HepG2 (cell line): ENCODE data around the gene NPDC1. TPM values are rescaled to one million over a fixed set of nuclear protein-coding genes. Genes with fewer than 3 reads are reported as not detected.

Source experiments
- ATAC-seq: fragments of 200-7000 bp; cut with Tn5 transposase; 3 replicates; pipeline ENCODE4 v1.9.1; 2020; ENCODE audit warnings: mild to moderate bottlenecking, moderate library complexity
- BruUV-seq: library from RNA; stranded (reverse); fragments of 400-500 nt; replicated peaks from 2 replicates; lab custom pipeline; 2021; lab: Mats Ljungman, UMichigan
- CTCF ChIA-PET: fragments of 300-600 bp; formaldehyde crosslinking; extraction: SDS; loops from one replicate; lab custom pipeline; 2021; ENCODE audit warnings: low total read pairs, inconsistent platforms, low intra/inter-chr PET ratio; lab: Yijun Ruan, JAX
- POLR2A ChIA-PET: fragments of 350-600 bp; sonication (Branson Sonifier 250); formaldehyde crosslinking; loops from one replicate; lab custom pipeline; 2020; ENCODE audit warnings: antibody characterized with exemption, inconsistent platforms; lab: Yijun Ruan, JAX
- DNase-seq: peaks from one replicate; pipeline ENCODE4 v3.0.0-alpha.2; 2015; ENCODE audit warnings: low spot score
- FAIRE-seq: peaks from 3 replicates; lab custom pipeline; 2011; peaks lifted over from hg19 to GRCh38; lab: Jason Lieb, UNC
- H2AFZ ChIP-seq: one replicate; pipeline ENCODE4 v1.6.1; 2011; ENCODE audit warnings: low read length, inconsistent platforms
- H3K27ac ChIP-seq: fragments of 300-600 bp; 3 replicates; pipeline ENCODE4 v1.8.0; 2011; ENCODE audit warnings: mixed run types, mild to moderate bottlenecking, mixed read lengths, low read length, inconsistent platforms; ENCODE audit not compliant: insufficient read depth; ENCODE audit errors: extremely low read length
- H3K27me3 ChIP-seq, 2 experiments: fragments of 200-600 bp in 1 of 2; 2 replicates in 1 of 2; 3 replicates in 1 of 2; pipeline versions ENCODE4 v1.6.0 to v1.8.0; 2011; ENCODE audit warnings: low read length in 2 of 2, mild to moderate bottlenecking in 2 of 2, moderate library complexity in 2 of 2, inconsistent platforms in 1 of 2; ENCODE audit not compliant: insufficient read depth in 2 of 2, control insufficient read depth in 1 of 2
- H3K36me3 ChIP-seq, 2 experiments: fragments of 200-600 bp in 1 of 2; replicated peaks in 1 of 2; 2 replicates in 1 of 2; 3 replicates in 1 of 2; pipeline versions ENCODE4 v1.5.1 to v1.8.0; 2011; ENCODE audit warnings: low read length in 2 of 2, inconsistent platforms in 1 of 2; ENCODE audit not compliant: insufficient read depth in 2 of 2, control insufficient read depth in 1 of 2
- H3K4me1 ChIP-seq: 2 replicates; pipeline ENCODE4 v1.5.1; 2012; ENCODE audit warnings: low read length, inconsistent platforms; ENCODE audit not compliant: insufficient read depth
- H3K4me2 ChIP-seq: 2 replicates; pipeline ENCODE4 v1.6.0; 2011; ENCODE audit warnings: low read depth, low read length, inconsistent platforms
- H3K4me3 ChIP-seq, 3 experiments: fragments of 200-600 bp in 1 of 3; sonication (generic), shearing (Covaris generic) in 1 of 3; replicated peaks in 1 of 3; 2 replicates each; pipeline ENCODE4 v1.5.1; 2011 to 2016; ENCODE audit warnings: low read length in 3 of 3, inconsistent platforms in 2 of 3, low read depth in 2 of 3, mild to moderate bottlenecking in 2 of 3, control low read depth in 1 of 3, mixed read lengths in 1 of 3; ENCODE audit not compliant: insufficient read depth in 1 of 3
- H3K79me2 ChIP-seq: one replicate; pipeline ENCODE4 v1.6.1; 2011; ENCODE audit warnings: low read length, inconsistent platforms; ENCODE audit not compliant: insufficient read depth
- H3K9ac ChIP-seq: 2 replicates; pipeline ENCODE4 v1.6.0; 2011; ENCODE audit warnings: mild to moderate bottlenecking, low read depth, low read length, inconsistent platforms; ENCODE audit not compliant: insufficient read depth
- H3K9me3 ChIP-seq: 2 replicates; pipeline ENCODE4 v1.5.1; 2012; ENCODE audit warnings: mild to moderate bottlenecking, low read length
- H4K20me1 ChIP-seq: 2 replicates; pipeline ENCODE4 v1.6.0; 2011; ENCODE audit warnings: inconsistent platforms, mild to moderate bottlenecking, low read length, moderate library complexity; ENCODE audit not compliant: insufficient read depth
- SRY ChIP-seq: sonication (generic); formaldehyde crosslinking; IDR thresholded peaks from 2 replicates; pipeline ENCODE4 v1.8.0; 2022; ENCODE audit warnings: mild to moderate bottlenecking, missing genetic modification reagents
- UBTF ChIP-seq: sonication (generic); formaldehyde crosslinking; IDR thresholded peaks from 2 replicates; pipeline ENCODE4 v1.4.0; 2020; ENCODE audit warnings: mild to moderate bottlenecking, missing genetic modification reagents
- ZFP82 ChIP-seq: sonication (generic); formaldehyde crosslinking; IDR thresholded peaks from 2 replicates; pipeline ENCODE4 v1.5.1; 2020; ENCODE audit warnings: mild to moderate bottlenecking, missing genetic modification reagents, borderline replicate concordance
- ZNF784 ChIP-seq: sonication (generic); formaldehyde crosslinking; IDR thresholded peaks from 2 replicates; pipeline ENCODE4 v1.5.1; 2020; ENCODE audit warnings: missing genetic modification reagents, mild to moderate bottlenecking, borderline replicate concordance
- WGBS: methylation state at CpG from one replicate; pipeline ENCODE4 v1.1.6; 2017; ENCODE audit warnings: low lambda C conversion rate; 5-methylcytosine and 5-hydroxymethylcytosine counted together
- in situ Hi-C: cut with HindIII; loops from 2 replicates; pipeline ENCODE4 v1.10.0; 2017; ENCODE audit warnings: low pct_unique_long_range_greater_than_20kb; ENCODE audit not compliant: extremely low pct_ligation_motif_present
- intact Hi-C: fragments of 100-400 bp; cut with micrococcal nuclease; formaldehyde crosslinking; loops from one replicate; pipeline ENCODE4 v1.10.0; 2022; ENCODE audit not compliant: unreplicated experiment
- polyA plus RNA-seq, 8 experiments: library from polyadenylated mRNA; depleted of rRNA in 3 of 8; stranded (reverse) in 7 of 8; unstranded in 1 of 8; fragments of >200 nt; fragmentation: Illumina TruSeq in 4 of 8; extraction: Trizol in 4 of 8; gene quantifications; 2 replicates each; pipeline versions ENCODE4 v1.2.1 to v1.2.3, GENCODE V29; 2011 to 2016; ENCODE audit warnings: low read depth in 4 of 8, missing spikeins in 1 of 8, mixed read lengths in 1 of 8; ENCODE audit not compliant: insufficient read depth in 1 of 8
- total RNA-seq, 5 experiments: library from RNA; depleted of rRNA; stranded (reverse); fragments of >200 nt; fragmentation: Illumina TruSeq; extraction: Trizol; gene quantifications; 2 replicates each; pipeline ENCODE4 v1.2.3, GENCODE V29; 2016; ENCODE audit warnings: low read depth in 1 of 5
- TF ChIP-seq, protein P1 (sequence below): sonication (generic); formaldehyde crosslinking; IDR thresholded peaks from 2 replicates; pipeline ENCODE4 v1.5.1; 2020; ENCODE audit warnings: mild to moderate bottlenecking, missing genetic modification reagents, moderate library complexity
- TF ChIP-seq, protein P2 (sequence below): sonication (generic); formaldehyde crosslinking; IDR thresholded peaks from 2 replicates; pipeline ENCODE4 v1.5.0; 2020; ENCODE audit warnings: missing genetic modification reagents

Gene NPDC1
- total and polyA plus RNA-seq, 2 of the 13 experiments (the other 11 are each of a cell fraction or from before 2014, with no cell fraction given), result 0.84 to 5.4 TPM

GRCh38 chr9:137068539-137069507 is 22.8 kb upstream of the NPDC1 start:
- Histone ChIP-seq H3K27me3 (no peaks in the 10 kb centered on the region; a peak in 1 of 5 replicates), H3K79me2 (peaks cover 13% of the 10 kb centered on the region), H3K4me1 (peaks cover 42% of the 10 kb centered on the region), H3K9me3 (no peaks in the 10 kb centered on the region), H3K4me3 (peak overlapping the region; percentile 58 to 88 (median 74)), H3K9ac (peak overlapping the region; percentile 67), H3K36me3 (peaks cover 3 to 16% of the 10 kb centered on the region in 2 experiments; a peak in 2 of 5 replicates), H3K27ac (peak overlapping the region; percentile 26), H2AFZ (no peak overlapping the region), H4K20me1 (peaks cover 7% of the 10 kb centered on the region; the same call in 1 of the 2 replicates), H3K4me2 (peak overlapping the region; percentile 96)
- WGBS, result 7% methylated on average over 7 of the region's 17 CpGs
- ChIA-PET CTCF (interaction anchor here (1.5 to 2.2 kb wide), 3 partner anchors 18 to 22 kb away, joined by 5 to 25 read pairs (median 12); partner anchors contain the start of genes MAN1B1 and NPDC1), POLR2A (interaction anchor here (1.0 to 6.0 kb wide), 12 partner anchors 8 to 132 kb away, joined by 3 to 105 read pairs (median 5); partner anchors contain the start of genes ENTPD2, MAN1B1, NPDC1 and TPRN)
- ATAC-seq, result peak; percentile 8; the same call in 2 of the 3 replicates
- DNase-seq, result no peak
- BruUV-seq, result no TSS peak
- intact Hi-C loops (no loop called here), in situ Hi-C loops (no loop called here)
- FAIRE-seq, result no peak
- TF ChIP-seq UBTF (CRISPR knock-in tag) (0 out of 2 replicates have a peak, but pooled peaks have one; percentile 0), ZFP82 (CRISPR knock-in tag) (no peak), SRY (0 out of 2 replicates have a peak, but pooled peaks have one; percentile 15), ZNF784 (CRISPR knock-in tag) (no peak)
- TF ChIP-seq, protein P1, sequence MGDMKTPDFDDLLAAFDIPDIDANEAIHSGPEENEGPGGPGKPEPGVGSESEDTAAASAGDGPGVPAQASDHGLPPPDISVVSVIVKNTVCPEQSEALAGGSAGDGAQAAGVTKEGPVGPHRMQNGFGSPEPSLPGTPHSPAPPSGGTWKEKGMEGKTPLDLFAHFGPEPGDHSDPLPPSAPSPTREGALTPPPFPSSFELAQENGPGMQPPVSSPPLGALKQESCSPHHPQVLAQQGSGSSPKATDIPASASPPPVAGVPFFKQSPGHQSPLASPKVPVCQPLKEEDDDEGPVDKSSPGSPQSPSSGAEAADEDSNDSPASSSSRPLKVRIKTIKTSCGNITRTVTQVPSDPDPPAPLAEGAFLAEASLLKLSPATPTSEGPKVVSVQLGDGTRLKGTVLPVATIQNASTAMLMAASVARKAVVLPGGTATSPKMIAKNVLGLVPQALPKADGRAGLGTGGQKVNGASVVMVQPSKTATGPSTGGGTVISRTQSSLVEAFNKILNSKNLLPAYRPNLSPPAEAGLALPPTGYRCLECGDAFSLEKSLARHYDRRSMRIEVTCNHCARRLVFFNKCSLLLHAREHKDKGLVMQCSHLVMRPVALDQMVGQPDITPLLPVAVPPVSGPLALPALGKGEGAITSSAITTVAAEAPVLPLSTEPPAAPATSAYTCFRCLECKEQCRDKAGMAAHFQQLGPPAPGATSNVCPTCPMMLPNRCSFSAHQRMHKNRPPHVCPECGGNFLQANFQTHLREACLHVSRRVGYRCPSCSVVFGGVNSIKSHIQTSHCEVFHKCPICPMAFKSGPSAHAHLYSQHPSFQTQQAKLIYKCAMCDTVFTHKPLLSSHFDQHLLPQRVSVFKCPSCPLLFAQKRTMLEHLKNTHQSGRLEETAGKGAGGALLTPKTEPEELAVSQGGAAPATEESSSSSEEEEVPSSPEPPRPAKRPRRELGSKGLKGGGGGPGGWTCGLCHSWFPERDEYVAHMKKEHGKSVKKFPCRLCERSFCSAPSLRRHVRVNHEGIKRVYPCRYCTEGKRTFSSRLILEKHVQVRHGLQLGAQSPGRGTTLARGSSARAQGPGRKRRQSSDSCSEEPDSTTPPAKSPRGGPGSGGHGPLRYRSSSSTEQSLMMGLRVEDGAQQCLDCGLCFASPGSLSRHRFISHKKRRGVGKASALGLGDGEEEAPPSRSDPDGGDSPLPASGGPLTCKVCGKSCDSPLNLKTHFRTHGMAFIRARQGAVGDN (CRISPR knock-in tag), result peak; percentile 79
- TF ChIP-seq, protein P2, sequence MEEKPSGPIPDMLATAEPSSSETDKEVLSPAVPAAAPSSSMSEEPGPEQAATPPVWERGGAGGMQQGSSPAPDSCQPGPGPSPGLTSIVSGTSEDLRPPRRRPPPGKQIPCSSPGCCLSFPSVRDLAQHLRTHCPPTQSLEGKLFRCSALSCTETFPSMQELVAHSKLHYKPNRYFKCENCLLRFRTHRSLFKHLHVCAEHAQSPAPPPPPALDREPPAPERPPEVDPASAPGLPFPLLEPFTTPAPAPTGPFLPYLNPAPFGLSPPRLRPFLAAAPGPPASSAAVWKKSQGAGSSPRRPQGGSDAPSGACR, result 0 out of 2 replicates have a peak, but pooled peaks have one; percentile 45
